Neural crest cell (in vitro differentiated cells): Measurements from ENCODE around the gene WDR43. TPM values are rescaled to one million over a fixed set of nuclear protein-coding genes. Genes with fewer than 3 reads are reported as not detected.

Experiments
- DNase-seq: peaks from one replicate; pipeline ENCODE4 v3.0.0; 2021; ENCODE audit warnings: low read depth, mixed read lengths, low spot score
- H3K27ac Mint-ChIP-seq: one replicate; pipeline ENCODE4 v1.8.0; 2021; ENCODE audit warnings: mild to moderate bottlenecking, mixed read lengths; ENCODE audit not compliant: unreplicated experiment
- H3K27me3 Mint-ChIP-seq: 2 replicates; pipeline ENCODE4 v1.8.0; 2021; ENCODE audit warnings: low read depth, mild to moderate bottlenecking, mixed read lengths
- H3K36me3 Mint-ChIP-seq: 2 replicates; pipeline ENCODE4 v1.8.0; 2021; ENCODE audit warnings: low read depth, mild to moderate bottlenecking, mixed read lengths
- H3K4me1 Mint-ChIP-seq: 2 replicates; pipeline ENCODE4 v1.8.0; 2021; ENCODE audit warnings: mixed read lengths
- H3K4me3 Mint-ChIP-seq: one replicate; pipeline ENCODE4 v1.8.0; 2021; ENCODE audit warnings: mild to moderate bottlenecking, mixed read lengths
- H3K9me3 Mint-ChIP-seq: 2 replicates; pipeline ENCODE4 v1.8.0; 2021; ENCODE audit warnings: mixed read lengths
- CTCF ChIP-seq: fragments of 200-600 bp; sonication (generic); conservative IDR thresholded peaks from 2 replicates; pipeline ENCODE4 v1.5.0; 2021; ENCODE audit warnings: antibody characterized with exemption, mild to moderate bottlenecking
- total RNA-seq: library from RNA; stranded (reverse); gene quantifications from 2 replicates; pipeline ENCODE4 v1.2.1, GENCODE V29; 2021

WDR43 gene
- total RNA-seq, 1 donor from 2014 or later = 70.6 TPM

DNA sequence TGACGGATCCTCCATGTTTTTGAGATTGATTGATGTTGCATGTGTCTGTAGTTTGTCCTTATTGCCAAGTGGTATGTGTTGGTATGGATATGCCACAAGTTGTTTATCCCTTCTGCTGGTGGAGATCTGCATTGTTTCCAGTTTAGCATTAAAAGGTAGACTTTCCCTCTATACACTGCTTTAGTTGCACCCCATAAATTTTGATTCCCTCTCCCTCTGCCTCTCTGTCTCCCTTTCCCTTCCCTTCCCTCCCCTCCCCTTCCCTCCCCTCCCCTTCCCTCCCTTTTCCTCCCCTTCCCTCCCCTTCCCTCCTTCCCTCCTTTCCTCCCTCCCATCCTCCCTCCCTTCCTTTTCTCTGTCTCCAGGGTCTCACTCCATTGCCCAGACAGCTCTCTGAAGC, 68.0 kb downstream of the WDR43 start:
- no peak overlapping the region for H3K4me3 Mint-ChIP-seq
- H3K36me3 Mint-ChIP-seq = no peaks in the 10 kb centered on the region
- DNase-seq = no peak
- no peak for TF ChIP-seq CTCF
- peaks cover 7% of the 10 kb centered on the region for H3K4me1 Mint-ChIP-seq
- peaks cover 5% of the 10 kb centered on the region for H3K27me3 Mint-ChIP-seq
- no peaks in the 10 kb centered on the region for H3K9me3 Mint-ChIP-seq
- H3K27ac Mint-ChIP-seq = no peak overlapping the region

- no peak for TF ChIP-seq CTCF
- H3K27ac Mint-ChIP-seq = peak overlapping the region; percentile 86
- peaks cover 12% of the 10 kb centered on the region for H3K4me1 Mint-ChIP-seq
- no peaks in the 10 kb centered on the region for H3K9me3 Mint-ChIP-seq
- no peak for DNase-seq
- no peaks in the 10 kb centered on the region for H3K27me3 Mint-ChIP-seq
- H3K36me3 Mint-ChIP-seq = no peaks in the 10 kb centered on the region
- H3K4me3 Mint-ChIP-seq = no peak overlapping the region
Observed at GRCh38 chr2:28970464-28971160, 76.1 kb downstream of the WDR43 start.

GRCh38 chr2:28972778-28973335, 78.4 kb downstream of the WDR43 start:
- H3K4me3 Mint-ChIP-seq = no peak overlapping the region
- H3K36me3 Mint-ChIP-seq = no peaks in the 10 kb centered on the region
- H3K9me3 Mint-ChIP-seq = no peaks in the 10 kb centered on the region
- peaks cover 12% of the 10 kb centered on the region for H3K4me1 Mint-ChIP-seq
- no peak overlapping the region for H3K27ac Mint-ChIP-seq
- H3K27me3 Mint-ChIP-seq = no peaks in the 10 kb centered on the region
- no peak for DNase-seq
- no peak for TF ChIP-seq CTCF

DNA sequence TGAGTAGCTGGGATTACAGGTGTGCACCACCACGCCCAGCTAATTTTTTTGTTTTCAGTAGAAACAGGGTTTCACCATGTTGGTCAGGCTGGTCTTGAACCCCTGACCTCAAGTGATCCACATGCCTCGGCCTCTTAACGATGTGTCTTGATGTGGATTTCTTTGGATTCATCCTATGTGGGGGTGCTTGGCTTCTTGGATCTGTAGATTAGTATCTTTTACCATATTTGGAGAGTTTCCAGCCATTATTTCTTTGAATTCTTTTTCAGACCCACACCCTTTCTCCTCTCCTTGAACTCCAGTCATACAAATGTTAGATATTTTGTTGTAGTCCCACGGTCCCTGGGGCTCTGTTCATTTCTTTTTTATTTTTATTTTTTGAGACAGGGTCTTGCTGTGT, 79.8 kb downstream of the WDR43 start:
- no peaks in the 10 kb centered on the region for H3K27me3 Mint-ChIP-seq
- no peaks in the 10 kb centered on the region for H3K9me3 Mint-ChIP-seq
- no peak overlapping the region for H3K27ac Mint-ChIP-seq
- peaks cover 12% of the 10 kb centered on the region for H3K4me1 Mint-ChIP-seq
- DNase-seq = no peak
- H3K36me3 Mint-ChIP-seq = no peaks in the 10 kb centered on the region
- no peak for TF ChIP-seq CTCF
- H3K4me3 Mint-ChIP-seq = no peak overlapping the region

DNA sequence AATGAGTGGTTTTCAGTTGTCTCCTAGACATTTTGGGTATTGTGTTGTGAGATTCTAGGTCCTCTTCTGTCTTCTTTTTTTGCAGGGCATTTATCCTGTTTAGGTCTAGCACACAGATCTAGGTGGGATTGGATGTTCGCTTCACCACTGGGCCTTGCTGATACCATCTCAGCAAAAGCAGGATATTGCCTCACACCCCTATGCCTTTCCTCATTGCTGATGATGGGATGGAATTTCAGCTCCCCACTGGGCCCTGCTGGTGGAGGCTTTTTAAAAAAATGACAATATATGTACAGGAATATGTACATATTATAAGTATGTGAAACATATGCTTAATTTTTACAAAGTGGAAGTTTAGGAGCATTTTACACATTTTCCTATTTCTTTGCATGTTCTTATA, 81.2 kb downstream of the WDR43 start:
- H3K9me3 Mint-ChIP-seq = no peaks in the 10 kb centered on the region
- no peaks in the 10 kb centered on the region for H3K27me3 Mint-ChIP-seq
- no peaks in the 10 kb centered on the region for H3K36me3 Mint-ChIP-seq

More for the DNA sequence above, 81.2 kb downstream of the WDR43 start:
- no peak for TF ChIP-seq CTCF
- DNase-seq = no peak
- peaks cover 8% of the 10 kb centered on the region for H3K4me1 Mint-ChIP-seq
- no peak overlapping the region for H3K4me3 Mint-ChIP-seq
- H3K27ac Mint-ChIP-seq = peak overlapping the region; percentile 73
